HG02642 (cell line): ENCODE measurements around the gene DENND1B.
A peak's percentile ranks its signal among the peaks of the same experiment; 100 is the strongest.

ENCODE experiments used
- ATAC-seq: cut with Tn5 transposase; IDR thresholded peaks from one replicate; pipeline ENCODE4 v1.9.1; 2021; ENCODE audit warnings: mild to moderate bottlenecking; ENCODE audit not compliant: unreplicated experiment, poor library complexity

The DENND1B gene

GRCh38 chr1:197649188-197649587 is 126.1 kb downstream of the DENND1B start:
- no peak for ATAC-seq

- ATAC-seq: no peak
These were observed 137.0 kb downstream of the DENND1B start for GRCh38 chr1:197638316-197638715.

DNA sequence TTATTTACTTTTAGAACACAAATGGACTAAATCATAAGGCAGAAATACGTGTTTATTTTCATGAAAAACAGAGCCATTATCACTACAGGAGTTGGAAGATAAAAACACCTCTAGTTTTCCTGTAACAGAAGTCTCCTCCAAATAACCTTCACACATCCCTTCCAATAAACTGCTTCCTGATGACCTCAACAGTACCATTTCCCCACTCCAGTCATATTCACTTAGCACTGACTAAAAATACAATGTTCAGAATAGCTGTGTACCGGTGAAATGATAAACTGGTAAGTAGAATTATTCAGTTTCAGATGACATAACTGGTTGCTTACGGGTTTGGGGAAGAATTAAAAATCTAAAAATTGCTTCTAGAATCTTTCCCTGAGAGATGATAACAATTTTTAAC is 137.9 kb downstream of the DENND1B start:
- no peak for ATAC-seq

DNA sequence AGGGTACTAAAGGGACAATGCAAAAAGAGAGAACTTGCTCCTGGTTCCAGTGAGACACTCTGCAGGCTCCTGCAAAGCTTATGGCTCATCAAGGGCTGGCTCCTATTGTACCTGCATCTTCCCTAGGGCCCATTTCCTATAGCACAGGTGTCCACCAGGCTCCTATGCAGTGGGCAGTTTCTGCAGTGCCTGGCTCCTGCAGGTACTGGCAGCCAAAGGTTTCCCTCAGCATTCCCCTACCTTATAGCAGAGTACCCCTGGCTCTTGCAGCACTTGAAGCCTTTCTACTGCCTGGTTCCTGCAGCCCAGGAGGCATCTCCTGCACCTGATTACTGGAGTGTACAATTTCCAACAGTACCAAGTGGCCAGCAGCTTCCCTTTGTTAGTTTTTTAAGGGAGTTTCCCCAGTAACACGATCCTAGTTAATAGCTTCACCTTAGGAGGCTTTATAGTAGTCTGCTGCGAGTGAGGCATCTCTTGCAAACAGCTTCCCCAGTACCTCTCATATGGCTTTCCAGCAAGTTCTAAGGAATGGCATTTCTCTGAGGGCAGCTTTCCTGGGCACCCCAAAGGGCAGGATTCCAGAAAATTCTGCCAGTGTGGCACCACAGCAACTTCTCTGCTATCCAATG is 141.7 kb downstream of the DENND1B start:
- ATAC-seq: no peak

DNA sequence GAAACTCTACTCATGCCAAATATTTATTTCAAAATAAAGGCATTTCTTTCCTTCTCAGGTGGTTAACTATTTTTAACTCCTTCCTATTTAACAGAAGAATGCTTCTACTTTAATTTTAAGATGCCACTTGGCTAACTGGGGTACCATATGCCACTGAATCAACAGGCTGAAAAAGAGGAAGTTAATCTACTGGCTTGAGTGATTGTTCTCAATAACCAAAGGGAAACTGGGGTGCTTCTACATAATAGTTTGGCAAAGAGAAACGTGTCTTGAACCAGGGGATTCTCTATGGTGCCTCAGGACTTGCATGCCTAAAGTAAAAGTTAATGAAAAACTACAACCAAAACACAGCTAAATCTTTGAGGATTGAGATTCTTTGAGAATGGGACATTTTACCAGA is 142.6 kb downstream of the DENND1B start:
- no peak for ATAC-seq

DNA sequence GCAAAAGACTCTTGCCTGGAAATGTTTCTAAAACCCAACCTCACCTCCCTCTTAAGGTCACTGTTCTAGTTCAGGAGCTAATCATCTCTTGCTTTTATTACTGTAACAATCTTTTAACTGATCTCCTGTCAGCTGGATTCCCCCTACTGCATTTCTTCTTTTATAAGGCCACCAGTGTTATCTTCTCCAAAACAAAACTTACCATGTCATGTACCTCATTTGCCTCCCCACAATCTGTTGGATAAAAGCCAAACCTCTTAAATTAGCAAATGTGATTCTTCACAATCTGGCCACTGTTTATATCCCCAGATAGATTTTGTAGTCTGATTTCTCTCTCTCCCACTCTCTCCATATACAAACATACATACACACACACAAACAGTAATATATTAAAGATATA is 143.3 kb downstream of the DENND1B start:
- ATAC-seq: no peak

DNA sequence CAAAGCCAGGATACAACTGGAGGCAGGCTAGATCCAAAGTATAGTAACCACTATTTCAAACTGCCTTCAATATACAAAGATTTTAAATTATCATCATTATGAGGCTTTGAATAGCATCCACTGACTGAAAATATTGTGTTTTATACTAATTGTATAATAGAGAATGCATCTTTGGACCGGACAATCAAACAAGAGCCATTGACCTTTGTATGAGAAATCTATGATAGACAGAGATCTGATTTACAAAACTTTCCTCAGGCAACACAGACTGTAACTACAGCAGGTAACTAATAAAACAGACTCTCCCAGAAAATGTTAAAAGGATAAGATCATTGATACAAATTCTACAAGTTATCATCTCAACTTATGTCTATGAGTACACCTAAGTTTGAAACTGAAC is 152.9 kb downstream of the DENND1B start:
- no peak for ATAC-seq

GRCh38 chr1:197621761-197622160 is 153.5 kb downstream of the DENND1B start:
- no peak for ATAC-seq

GRCh38 chr1:197620714-197621163 is 154.5 kb downstream of the DENND1B start:
- no peak for ATAC-seq

GRCh38 chr1:197619008-197619640 is 156.2 kb downstream of the DENND1B start:
- ATAC-seq: no peak

DNA sequence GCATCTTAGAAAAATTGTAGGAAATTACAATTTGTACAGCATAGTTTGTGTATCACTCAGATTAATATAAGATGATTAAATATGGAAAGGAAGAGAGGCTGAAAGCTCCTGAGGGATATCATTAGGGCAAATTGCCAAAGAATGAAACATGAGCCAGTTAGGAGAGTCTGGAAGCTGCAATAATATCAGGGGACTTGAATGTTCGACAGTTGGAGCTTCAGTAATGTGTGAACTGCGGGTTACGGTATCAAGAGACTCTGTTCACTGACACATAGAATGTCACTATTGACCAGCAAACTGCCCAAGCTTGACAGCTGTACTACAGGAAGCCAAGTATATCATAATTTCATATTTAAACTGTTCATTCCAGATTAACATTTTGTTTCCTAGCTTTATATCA is 157.2 kb downstream of the DENND1B start:
- no peak for ATAC-seq

GRCh38 chr1:197615693-197616011 is 159.6 kb downstream of the DENND1B start:
- no peak for ATAC-seq

DNA sequence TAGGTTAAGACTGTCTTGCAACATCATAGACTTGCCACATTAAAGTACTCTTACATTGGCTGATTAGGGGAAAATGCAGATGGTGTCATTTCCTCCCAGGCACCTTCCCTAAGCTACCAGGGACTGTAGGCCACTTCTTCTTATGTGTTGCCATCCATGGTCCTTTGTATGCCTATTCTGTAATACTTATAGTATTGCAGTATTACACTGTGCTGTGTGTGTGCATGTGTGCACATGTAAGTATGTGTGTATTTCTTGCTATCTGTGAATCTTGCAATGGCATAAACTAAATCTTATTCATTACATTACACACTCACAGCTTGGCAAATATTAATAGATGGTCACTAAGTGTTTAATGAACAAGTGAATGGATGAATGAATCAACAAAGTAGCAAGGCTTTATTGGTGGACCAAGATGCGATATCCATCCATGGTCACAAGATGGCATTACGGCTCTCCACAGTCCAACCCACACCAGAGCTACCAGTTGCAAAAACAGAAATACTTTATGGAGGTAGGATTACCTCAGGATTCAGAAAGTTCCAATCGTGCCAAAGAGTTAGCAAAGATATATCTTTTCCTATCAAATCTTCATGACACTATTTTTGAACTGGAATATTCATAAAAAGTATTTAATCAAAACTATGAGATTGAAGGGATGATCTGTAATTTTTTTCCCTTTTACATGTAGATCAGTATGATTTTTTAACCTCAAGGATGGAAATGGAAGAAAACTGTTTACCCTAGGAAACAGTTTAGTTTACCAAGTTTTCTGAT is 160.2 kb downstream of the DENND1B start:
- ATAC-seq: peak; percentile 81

DNA sequence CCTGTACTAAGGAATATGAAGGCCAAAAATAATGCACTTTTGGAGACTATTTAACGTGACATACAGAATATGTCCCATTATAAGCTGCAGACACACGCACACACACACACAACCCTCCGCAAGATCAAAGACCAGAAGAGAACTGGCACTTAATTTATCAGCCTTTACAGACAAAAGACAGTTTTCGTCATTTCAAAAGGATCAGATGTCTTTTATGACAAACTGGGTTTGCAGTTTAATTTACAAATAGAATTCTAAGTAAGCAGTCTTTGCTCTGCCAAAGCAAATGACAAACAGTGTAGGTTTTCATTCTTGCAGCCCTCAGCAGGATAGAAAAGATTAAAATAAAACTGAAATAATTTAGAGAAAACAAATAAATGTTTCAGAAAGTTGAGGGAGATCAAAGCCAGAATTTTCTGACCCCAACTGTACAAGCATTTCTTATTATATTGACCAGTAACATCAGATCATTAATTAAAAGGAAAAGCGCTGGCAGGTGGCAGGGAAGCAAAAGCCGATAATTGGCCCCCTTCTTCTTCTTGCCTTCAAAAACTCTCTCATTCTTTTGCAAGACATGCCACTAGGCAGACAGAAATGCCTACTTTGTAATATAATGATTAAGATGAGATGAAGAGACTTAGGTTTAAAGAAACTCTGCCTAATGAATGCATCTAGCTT is 169.0 kb downstream of the DENND1B start:
- ATAC-seq: no peak

- ATAC-seq: no peak
These were observed 171.0 kb downstream of the DENND1B start for GRCh38 chr1:197604302-197604701.

DNA sequence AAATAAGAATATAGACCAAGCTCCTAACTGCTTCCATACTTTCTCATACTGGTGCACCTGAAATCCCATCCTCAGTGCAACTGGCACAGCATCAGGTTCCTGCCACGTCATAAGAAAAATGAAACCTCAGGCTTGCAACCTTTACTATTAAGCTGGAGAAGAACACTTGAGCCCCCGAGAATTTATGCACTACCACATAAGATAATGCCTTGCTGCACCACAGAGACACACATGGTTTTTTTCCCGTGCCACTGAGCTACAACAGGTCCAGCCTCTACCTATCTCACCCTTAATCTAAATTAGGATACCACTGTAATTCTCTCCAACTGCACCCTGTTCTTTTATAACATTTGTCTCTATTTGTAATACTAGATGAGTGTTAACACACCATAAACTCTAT is 174.5 kb downstream of the DENND1B start:
- no peak for ATAC-seq

GRCh38 chr1:197599789-197600188 is 175.5 kb downstream of the DENND1B start:
- no peak for ATAC-seq

DNA sequence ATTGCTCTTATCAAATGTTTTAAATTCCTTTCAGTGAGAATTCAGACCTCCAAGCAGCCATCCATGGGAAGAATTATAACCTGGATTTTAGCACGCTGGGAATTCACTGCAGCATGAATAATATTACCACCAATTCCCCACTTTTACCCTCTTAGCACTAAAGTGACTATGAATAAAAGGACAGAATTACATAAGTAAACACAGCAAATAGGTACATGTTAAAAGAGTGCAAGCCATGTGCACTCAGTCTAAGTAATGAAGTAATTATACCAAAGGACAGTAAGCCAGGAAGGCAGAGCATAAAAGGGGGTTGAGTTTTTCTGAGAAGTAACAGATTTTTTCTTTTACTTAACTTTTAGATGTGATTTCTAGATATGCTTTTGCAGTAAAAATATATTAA is 176.3 kb downstream of the DENND1B start:
- no peak for ATAC-seq

- no peak for ATAC-seq
These were observed 179.9 kb downstream of the DENND1B start for GRCh38 chr1:197595304-197595904.

DNA sequence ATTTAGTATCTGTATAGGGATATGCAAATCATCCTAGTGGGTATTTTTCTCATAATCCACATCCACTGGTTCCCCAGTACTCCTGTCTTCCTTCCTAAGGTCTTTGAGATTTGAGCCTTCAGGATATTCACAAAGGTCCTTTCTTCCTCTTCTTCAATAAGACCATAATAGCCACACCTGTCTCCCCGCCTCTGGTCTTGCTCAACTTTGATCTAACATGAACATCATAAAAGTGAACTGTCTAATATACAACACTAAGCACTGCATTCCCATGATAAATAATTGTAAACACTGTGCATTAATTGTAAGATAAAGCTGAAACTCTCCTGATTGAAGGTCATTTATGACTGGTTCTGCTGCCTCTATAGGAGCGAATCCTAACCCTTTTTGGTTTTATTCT is 184.6 kb downstream of the DENND1B start:
- ATAC-seq: no peak

DNA sequence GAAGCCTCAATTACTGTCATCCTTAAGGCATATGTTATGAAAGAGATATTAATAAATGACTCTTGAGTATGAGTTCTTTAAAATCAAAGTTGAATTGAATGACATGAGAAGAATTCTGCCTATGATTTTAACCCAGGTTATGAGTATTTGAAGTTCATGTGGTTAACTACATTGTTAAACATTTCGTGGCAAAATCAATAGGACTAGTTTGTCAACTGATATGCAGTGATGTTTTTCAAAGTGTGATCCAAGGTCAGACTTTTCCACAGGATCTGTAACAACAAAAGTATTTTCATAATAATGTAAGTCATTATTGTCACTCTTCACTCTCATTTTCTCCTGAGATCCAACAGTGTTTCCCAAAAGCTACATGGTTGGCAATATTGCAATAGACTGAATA is 189.5 kb downstream of the DENND1B start:
- ATAC-seq: no peak
